BLaER1 treated with 17β-estradiol and CSF1 and Interleukin-3, amounts not matched to agents 10 nM and 100 nM (cell line): ENCODE measurements around the gene SLC25A26.

Source experiments
- H3K27ac ChIP-seq, 11 experiments: shearing (Covaris generic); formaldehyde crosslinking; 2 replicates each; pipeline ENCODE4 v1.8.1; 2022
- H3K27me3 ChIP-seq, 11 experiments: shearing (Covaris generic); formaldehyde crosslinking; 2 replicates each; pipeline ENCODE4 v1.8.1; 2022
- H3K36me3 ChIP-seq, 11 experiments: shearing (Covaris generic); formaldehyde crosslinking; 2 replicates each; pipeline ENCODE4 v1.8.1; 2022
- H3K4me1 ChIP-seq, 10 experiments: shearing (Covaris generic); formaldehyde crosslinking; 2 replicates each; pipeline ENCODE4 v1.8.1; 2022
- H3K4me2 ChIP-seq, 11 experiments: shearing (Covaris generic); formaldehyde crosslinking; 2 replicates each; pipeline ENCODE4 v1.8.1; 2022
- H3K4me3 ChIP-seq, 10 experiments: shearing (Covaris generic); formaldehyde crosslinking; 2 replicates each; pipeline ENCODE4 v1.8.1; 2022
- H3K9ac ChIP-seq, 11 experiments: shearing (Covaris generic); formaldehyde crosslinking; 2 replicates each; pipeline ENCODE4 v1.8.1; 2022
- H3K9me3 ChIP-seq, 11 experiments: shearing (Covaris generic); formaldehyde crosslinking; replicated peaks in 1 of 11; 2 replicates each; pipeline ENCODE4 v1.8.1; 2022
- H4K20me1 ChIP-seq, 11 experiments: shearing (Covaris generic); formaldehyde crosslinking; 2 replicates each; pipeline ENCODE4 v1.8.1; 2022
- Cebpa-rat ChIP-seq, 11 experiments: shearing (Covaris generic); IDR thresholded peaks; 2 replicates each; pipeline ENCODE4 v1.8.1; 2022

Gene SLC25A26

DNA sequence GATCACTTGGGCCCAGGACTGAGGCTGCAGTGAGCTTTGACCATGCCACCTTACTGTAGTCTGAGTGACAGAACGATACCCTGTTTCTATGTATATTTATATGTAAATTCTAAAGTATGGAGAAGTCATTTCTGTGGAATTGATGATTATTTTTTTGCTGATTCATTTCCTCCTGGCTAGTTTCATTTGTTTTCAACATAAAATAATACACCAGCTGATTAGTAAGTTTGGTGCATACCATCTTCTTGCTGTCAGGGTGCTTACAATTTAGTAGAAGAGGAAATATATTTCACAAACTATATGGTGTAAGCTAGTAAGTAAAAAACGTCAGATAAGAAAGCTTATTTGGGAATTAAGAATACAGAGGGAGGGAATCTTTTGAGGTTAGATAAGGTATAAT, 36.0 kb downstream of the SLC25A26 start:
- Histone ChIP-seq H3K36me3 (peaks cover 0 to 22% (median 12%) of the 10 kb centered on the region in 11 experiments; a peak in 7 of 22 replicates), H4K20me1 (peaks cover 0 to 44% (median 16%) of the 10 kb centered on the region in 11 experiments; a peak in 9 of 22 replicates), H3K27ac (no peak overlapping the region), H3K4me1 (peaks cover 9 to 19% (median 15%) of the 10 kb centered on the region in 10 experiments), H3K4me3 (no peak overlapping the region), H3K9me3 (no peaks in the 10 kb centered on the region), H3K9ac (no peak overlapping the region), H3K4me2 (peak overlapping the region in 6 of 11 experiments; percentile 31 to 62 (median 39); a peak in 12 of 22 replicates), H3K27me3 (no peaks in the 10 kb centered on the region)
- TF ChIP-seq Cebpa-rat (IDR thresholded peaks at IDR 0.05) = no peak

GRCh38 chr3:66259566-66260255, 38.9 kb downstream of the SLC25A26 start:
- peaks cover 0 to 38% (median 11%) of the 10 kb centered on the region in 11 experiments; a peak in 8 of 22 replicates for H4K20me1 ChIP-seq
- TF ChIP-seq Cebpa-rat (IDR thresholded peaks at IDR 0.05) = no peak
- peaks cover 12 to 37% (median 25%) of the 10 kb centered on the region in 11 experiments; a peak in 20 of 22 replicates for H3K36me3 ChIP-seq
- no peaks in the 10 kb centered on the region for H3K27me3 ChIP-seq
- H3K4me1 ChIP-seq = peaks cover 9 to 19% (median 15%) of the 10 kb centered on the region in 10 experiments
- H3K9ac ChIP-seq = no peak overlapping the region
- H3K9me3 ChIP-seq = no peaks in the 10 kb centered on the region
- H3K27ac ChIP-seq = no peak overlapping the region
- no peak overlapping the region for H3K4me3 ChIP-seq
- no peak overlapping the region for H3K4me2 ChIP-seq

GRCh38 chr3:66260431-66260830, 39.6 kb downstream of the SLC25A26 start:
- H3K36me3 ChIP-seq = peaks cover 12 to 41% (median 30%) of the 10 kb centered on the region in 11 experiments; a peak in 20 of 22 replicates
- TF ChIP-seq Cebpa-rat (IDR thresholded peaks at IDR 0.05) = no peak
- no peak overlapping the region for H3K4me3 ChIP-seq
- H3K9me3 ChIP-seq = no peaks in the 10 kb centered on the region
- H3K4me2 ChIP-seq = no peak overlapping the region
- no peak overlapping the region for H3K9ac ChIP-seq
- peaks cover 8 to 17% (median 14%) of the 10 kb centered on the region in 10 experiments for H3K4me1 ChIP-seq
- peaks cover 0 to 31% (median 6%) of the 10 kb centered on the region in 11 experiments; a peak in 6 of 22 replicates for H4K20me1 ChIP-seq
- no peaks in the 10 kb centered on the region for H3K27me3 ChIP-seq
- H3K27ac ChIP-seq = no peak overlapping the region

DNA sequence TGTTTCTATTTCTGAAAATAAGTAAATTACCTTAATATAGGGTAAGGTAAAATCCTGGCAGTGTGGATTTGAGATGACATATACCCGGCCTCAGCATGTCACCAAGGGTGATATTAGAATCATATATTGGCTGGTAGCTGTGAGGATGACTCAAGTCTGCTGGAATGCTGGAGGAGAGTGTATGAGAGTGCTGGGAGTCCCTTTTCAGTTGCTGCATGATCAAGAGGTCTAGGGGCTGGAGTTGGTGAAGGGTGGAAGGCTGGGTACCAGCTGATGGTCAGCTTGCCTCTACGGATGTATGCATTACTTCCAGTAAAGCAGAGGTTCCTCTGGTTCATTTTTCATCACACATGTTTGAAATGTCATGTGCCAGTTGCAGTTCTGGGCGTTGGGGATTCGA, 40.6 kb downstream of the SLC25A26 start:
- TF ChIP-seq Cebpa-rat (IDR thresholded peaks at IDR 0.05) = no peak
- H3K4me3 ChIP-seq = no peak overlapping the region
- H3K9ac ChIP-seq = no peak overlapping the region
- no peak overlapping the region for H3K27ac ChIP-seq
- H3K4me2 ChIP-seq = no peak overlapping the region
- peaks cover 0 to 22% (median 5%) of the 10 kb centered on the region in 11 experiments; a peak in 6 of 22 replicates for H4K20me1 ChIP-seq
- no peaks in the 10 kb centered on the region for H3K27me3 ChIP-seq
- H3K9me3 ChIP-seq = no peaks in the 10 kb centered on the region
- H3K36me3 ChIP-seq = peaks cover 12 to 41% (median 30%) of the 10 kb centered on the region in 11 experiments; a peak in 20 of 22 replicates
- peaks cover 0 to 8% (median 6%) of the 10 kb centered on the region in 10 experiments; a peak in 13 of 20 replicates for H3K4me1 ChIP-seq

GRCh38 chr3:66265649-66266048, 44.8 kb downstream of the SLC25A26 start:
- H3K4me1 ChIP-seq = peaks cover 0 to 12% (median 4%) of the 10 kb centered on the region in 10 experiments; a peak in 7 of 20 replicates

GRCh38 chr3:66266551-66266950, 45.8 kb downstream of the SLC25A26 start:
- peaks cover 0 to 1% (median 0%) of the 10 kb centered on the region in 11 experiments; a peak in 3 of 22 replicates for H4K20me1 ChIP-seq
- H3K4me3 ChIP-seq = no peak overlapping the region
- peaks cover 11 to 20% (median 16%) of the 10 kb centered on the region in 11 experiments for H3K9me3 ChIP-seq
- no peak for TF ChIP-seq Cebpa-rat (IDR thresholded peaks at IDR 0.05)
- H3K36me3 ChIP-seq = peaks cover 19 to 50% (median 35%) of the 10 kb centered on the region in 11 experiments
- H3K9ac ChIP-seq = no peak overlapping the region
- H3K27me3 ChIP-seq = no peaks in the 10 kb centered on the region
- peaks cover 0 to 12% (median 4%) of the 10 kb centered on the region in 10 experiments; a peak in 7 of 20 replicates for H3K4me1 ChIP-seq
- H3K4me2 ChIP-seq = peak overlapping the region in 3 of 11 experiments; percentile 3 to 32 (median 4); a peak in 6 of 22 replicates
- no peak overlapping the region for H3K27ac ChIP-seq

More at GRCh38 chr3:66265649-66266048, 44.8 kb downstream of the SLC25A26 start:
- Histone ChIP-seq H3K9ac (no peak overlapping the region), H4K20me1 (peaks cover 0 to 4% (median 0%) of the 10 kb centered on the region in 11 experiments; a peak in 4 of 22 replicates), H3K36me3 (peaks cover 19 to 50% (median 36%) of the 10 kb centered on the region in 11 experiments), H3K4me3 (no peak overlapping the region), H3K27ac (no peak overlapping the region), H3K9me3 (peaks cover 11 to 20% (median 16%) of the 10 kb centered on the region in 11 experiments), H3K27me3 (no peaks in the 10 kb centered on the region), H3K4me2 (no peak overlapping the region)
- TF ChIP-seq Cebpa-rat (IDR thresholded peaks at IDR 0.05) = no peak

DNA sequence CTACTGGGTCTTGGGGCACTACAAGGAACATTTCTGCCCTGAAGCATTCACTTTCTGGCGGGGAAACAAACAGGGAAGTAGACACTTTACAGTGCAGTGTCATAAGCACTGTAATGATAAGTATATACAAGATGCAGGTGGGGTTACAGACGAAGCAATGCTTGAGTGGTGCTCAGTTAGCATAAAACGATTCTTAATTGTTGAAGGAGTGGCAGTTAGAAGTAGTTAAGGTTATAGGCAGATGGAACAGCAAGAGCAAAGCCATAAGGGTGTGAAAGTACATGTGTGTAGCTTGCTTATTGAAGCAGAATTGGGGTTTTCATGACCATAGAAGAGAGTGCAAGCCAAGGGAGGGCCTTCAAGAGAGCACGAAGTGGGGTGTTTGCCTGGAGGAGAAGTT, 46.2 kb downstream of the SLC25A26 start:
- H3K9ac ChIP-seq = no peak overlapping the region
- H3K27ac ChIP-seq = no peak overlapping the region
- no peak overlapping the region for H3K4me3 ChIP-seq
- peak overlapping the region in 5 of 11 experiments; percentile 3 to 32 (median 5); a peak in 7 of 22 replicates for H3K4me2 ChIP-seq
- peaks cover 11 to 20% (median 16%) of the 10 kb centered on the region in 11 experiments for H3K9me3 ChIP-seq
- TF ChIP-seq Cebpa-rat (IDR thresholded peaks at IDR 0.05) = no peak
- H3K36me3 ChIP-seq = peaks cover 19 to 50% (median 35%) of the 10 kb centered on the region in 11 experiments
- no peaks in the 10 kb centered on the region; a peak in 1 of 22 replicates for H4K20me1 ChIP-seq
- peaks cover 0 to 12% (median 4%) of the 10 kb centered on the region in 10 experiments; a peak in 7 of 20 replicates for H3K4me1 ChIP-seq
- no peaks in the 10 kb centered on the region for H3K27me3 ChIP-seq

DNA sequence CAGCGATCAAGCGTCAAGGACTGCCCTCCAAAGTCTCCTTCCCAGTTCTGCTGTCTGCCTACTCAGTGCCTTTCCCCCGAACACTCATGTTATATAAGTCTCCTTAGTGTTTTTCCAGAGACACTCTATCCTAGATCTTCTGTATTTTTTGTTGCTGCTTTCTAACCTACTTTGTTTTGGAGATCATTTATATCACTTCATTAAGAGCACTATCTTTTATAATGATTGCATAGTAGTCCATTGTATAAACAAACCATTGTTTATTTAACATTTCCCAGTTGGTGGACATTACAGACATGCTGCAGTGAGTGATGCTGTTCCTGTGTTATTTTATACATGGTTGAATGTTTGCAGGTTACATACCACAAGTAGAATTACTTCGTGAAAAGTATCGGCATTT, 47.1 kb downstream of the SLC25A26 start:
- no peak overlapping the region for H3K4me2 ChIP-seq
- no peaks in the 10 kb centered on the region; a peak in 1 of 22 replicates for H4K20me1 ChIP-seq
- H3K9ac ChIP-seq = no peak overlapping the region
- peaks cover 0 to 12% (median 4%) of the 10 kb centered on the region in 10 experiments; a peak in 7 of 20 replicates for H3K4me1 ChIP-seq
- no peak for TF ChIP-seq Cebpa-rat (IDR thresholded peaks at IDR 0.05)
- H3K4me3 ChIP-seq = no peak overlapping the region
- H3K36me3 ChIP-seq = peaks cover 19 to 47% (median 35%) of the 10 kb centered on the region in 11 experiments
- H3K27ac ChIP-seq = no peak overlapping the region
- H3K9me3 ChIP-seq = peaks cover 11 to 20% (median 16%) of the 10 kb centered on the region in 11 experiments
- no peaks in the 10 kb centered on the region for H3K27me3 ChIP-seq

- Histone ChIP-seq H3K4me1 (peaks cover 0 to 12% (median 4%) of the 10 kb centered on the region in 10 experiments; a peak in 7 of 20 replicates), H3K9me3 (peaks cover 11 to 20% (median 16%) of the 10 kb centered on the region in 11 experiments), H3K36me3 (peaks cover 12 to 37% (median 30%) of the 10 kb centered on the region in 11 experiments), H3K4me3 (no peak overlapping the region), H3K27ac (no peak overlapping the region), H3K27me3 (no peaks in the 10 kb centered on the region), H3K9ac (no peak overlapping the region), H3K4me2 (no peak overlapping the region), H4K20me1 (no peaks in the 10 kb centered on the region; a peak in 1 of 22 replicates)
- TF ChIP-seq Cebpa-rat (IDR thresholded peaks at IDR 0.05) = no peak
Measured at GRCh38 chr3:66268864-66269263, 48.1 kb downstream of the SLC25A26 start.
